GM03348 (cell line): Measurements from ENCODE around the gene RNF220.
"Not testable (repeated sequence)": the region's sequence is repeated elsewhere in the genome, so short reads cannot be mapped to it uniquely, and the experiment has no call there.

Source experiments
- DNase-seq: peaks from one replicate; pipeline ENCODE4 v3.0.0; 2012; ENCODE audit warnings: low spot score

Gene RNF220

DNA sequence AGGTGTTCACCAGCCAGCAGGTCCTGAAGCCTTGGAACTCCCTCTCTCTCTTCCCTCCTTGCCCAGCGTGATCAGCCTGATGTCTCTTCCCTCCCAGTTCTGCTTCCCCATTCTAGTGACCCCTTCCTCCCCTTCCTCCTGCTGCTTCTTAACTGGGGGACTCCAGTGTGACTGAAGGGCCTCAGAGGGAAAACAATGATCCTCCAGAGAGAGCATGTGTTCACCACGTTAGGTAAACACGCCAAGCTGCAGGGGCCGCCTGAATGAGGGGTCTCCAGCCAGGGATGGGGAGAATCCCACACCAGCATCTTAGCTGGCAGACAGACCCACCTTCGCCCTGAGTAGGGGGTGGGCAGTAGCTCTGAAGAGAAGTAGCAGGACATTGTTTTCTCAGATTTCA is 144.5 kb downstream of the RNF220 start:
- DNase-seq = no peak

DNA sequence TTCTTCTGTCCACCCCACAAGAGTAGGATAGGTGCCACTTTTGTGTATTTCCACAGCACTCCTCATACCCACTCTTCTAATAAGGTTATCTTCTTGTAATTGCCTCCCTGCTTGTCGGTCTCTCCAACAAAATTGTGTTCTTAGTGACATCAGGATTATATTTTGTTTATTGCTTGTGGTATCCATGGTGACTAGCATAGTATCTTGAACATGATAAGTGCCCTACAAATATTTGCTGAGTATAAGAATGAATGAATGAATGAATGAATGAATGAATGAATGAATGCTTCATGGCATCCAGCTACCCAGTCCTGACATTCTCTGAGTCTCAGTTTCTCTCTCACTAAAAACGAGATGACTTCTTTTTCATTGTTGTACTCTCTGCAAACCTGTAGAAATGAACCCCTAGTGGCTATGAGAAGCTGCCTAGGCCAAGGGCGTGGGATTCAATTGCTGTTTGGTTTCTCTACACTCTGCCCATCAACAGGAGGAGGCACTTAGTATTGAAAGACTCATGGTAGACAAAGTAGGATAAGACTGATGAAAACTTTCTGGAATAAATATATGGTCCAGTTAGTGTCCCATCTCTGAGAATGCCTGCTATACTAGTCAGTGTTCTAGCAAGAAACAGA is 148.2 kb downstream of the RNF220 start:
- no peak for DNase-seq

GRCh38 chr1:44553771-44554170 is 148.7 kb downstream of the RNF220 start:
- peak; percentile 83 for DNase-seq

DNA sequence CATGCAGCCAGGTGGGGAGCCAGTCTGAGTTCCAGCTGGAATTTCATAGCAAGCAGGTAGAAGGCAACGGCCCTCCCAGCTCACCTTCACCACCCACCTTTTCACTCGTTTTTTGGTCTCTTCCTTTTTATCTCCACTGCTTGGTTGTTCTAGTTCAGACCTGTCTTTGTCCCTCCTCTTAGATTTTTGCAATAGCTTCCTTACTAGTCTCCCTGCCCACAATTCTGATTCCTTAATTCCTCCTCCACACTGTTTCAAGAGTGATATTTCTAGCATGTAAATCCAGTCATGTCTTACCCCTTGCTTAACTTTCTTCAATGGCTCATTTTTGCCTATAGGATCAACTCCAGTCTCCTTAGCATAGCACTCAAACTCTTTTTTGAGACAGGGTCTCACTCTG is 149.7 kb downstream of the RNF220 start:
- no peak for DNase-seq

DNA sequence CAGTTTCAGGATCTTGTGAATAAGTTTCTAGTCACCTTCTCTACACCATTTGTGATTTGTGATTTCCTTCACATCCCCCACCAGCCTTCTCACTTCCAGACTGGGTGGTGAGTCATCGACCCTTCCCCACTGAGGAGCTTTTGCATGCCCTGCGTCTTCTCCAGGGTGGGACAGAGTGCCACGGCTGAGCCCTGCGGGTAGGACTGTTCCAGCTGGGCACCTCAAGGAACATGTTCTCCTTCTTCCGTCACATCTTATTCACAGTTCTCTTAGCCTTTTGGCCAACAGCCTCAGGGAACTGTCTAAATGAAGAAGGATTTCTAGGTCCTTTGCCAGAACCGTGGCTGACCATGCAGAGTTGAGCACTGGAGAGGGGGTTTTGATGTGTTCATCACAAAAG is 152.7 kb downstream of the RNF220 start:
- no peak for DNase-seq

GRCh38 chr1:44558883-44559282 is 153.8 kb downstream of the RNF220 start:
- DNase-seq = no peak

GRCh38 chr1:44559330-44559729 is 154.3 kb downstream of the RNF220 start:
- DNase-seq = no peak

- DNase-seq = no peak
Observed at GRCh38 chr1:44559913-44560312, 154.9 kb downstream of the RNF220 start.

DNA sequence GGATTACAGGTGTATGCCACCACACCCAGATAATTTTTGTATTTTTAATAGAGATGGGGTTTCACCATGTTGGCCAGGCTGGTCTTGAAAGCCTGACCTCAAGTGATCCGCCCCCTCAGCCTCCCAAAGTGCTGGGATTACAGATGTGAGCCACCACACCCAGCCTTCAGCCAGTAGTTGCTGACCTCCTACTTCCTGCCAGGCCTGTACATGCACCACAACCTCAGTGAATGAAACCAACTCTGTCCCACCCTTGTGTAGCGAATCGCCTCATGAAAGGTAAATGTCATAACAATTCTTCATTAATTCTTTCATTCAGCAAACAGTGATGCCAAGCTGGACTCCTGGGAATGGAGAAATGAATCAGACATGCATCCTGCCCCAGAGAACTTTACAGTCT is 155.6 kb downstream of the RNF220 start:
- not testable (repeated sequence) for DNase-seq

- no peak for DNase-seq
Observed at GRCh38 chr1:44565259-44565750, 160.2 kb downstream of the RNF220 start.

DNA sequence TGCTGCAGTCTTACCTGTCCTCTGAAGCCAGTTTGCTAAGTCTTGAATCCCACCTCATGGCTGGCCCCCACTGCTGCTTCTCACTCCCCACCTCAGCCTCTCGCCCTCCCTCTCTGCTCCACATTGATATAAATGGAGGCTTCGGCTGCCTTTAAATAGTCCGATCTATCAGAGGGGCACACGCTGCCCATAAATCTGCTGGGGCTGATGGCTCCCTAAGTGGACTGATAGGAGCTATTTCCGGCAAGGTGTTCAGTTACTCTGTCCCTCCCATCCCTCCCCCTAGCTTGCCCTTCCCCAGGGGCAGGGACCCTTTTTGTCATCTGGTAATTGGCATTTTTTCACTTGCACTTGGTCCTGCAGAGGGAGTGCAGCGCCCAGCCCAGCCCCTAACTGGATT is 160.8 kb downstream of the RNF220 start:
- no peak for DNase-seq

- no peak for DNase-seq
Observed at GRCh38 chr1:44566281-44567046, 161.4 kb downstream of the RNF220 start.

- no peak for DNase-seq
Observed at GRCh38 chr1:44568128-44568900, 163.3 kb downstream of the RNF220 start.

DNA sequence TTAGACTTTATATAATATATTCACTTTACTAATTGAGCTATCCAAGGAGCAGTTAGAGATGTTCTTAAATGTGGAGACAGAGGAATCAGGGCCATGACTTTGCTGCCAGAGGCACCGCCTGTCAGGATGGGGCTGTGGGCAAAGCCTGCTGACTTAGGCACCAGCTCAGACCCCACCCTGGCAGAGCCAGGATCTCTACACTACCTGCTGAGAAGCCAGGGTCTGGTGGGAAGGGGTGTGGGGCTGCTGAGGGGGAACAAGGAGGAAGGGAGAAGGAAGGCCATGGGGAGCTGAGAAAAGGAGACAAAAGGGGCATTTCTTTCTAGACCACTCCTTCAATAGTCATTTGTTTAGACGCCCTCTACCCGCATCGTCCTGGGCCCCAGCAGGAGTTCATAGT is 164.4 kb downstream of the RNF220 start:
- no peak for DNase-seq

DNA sequence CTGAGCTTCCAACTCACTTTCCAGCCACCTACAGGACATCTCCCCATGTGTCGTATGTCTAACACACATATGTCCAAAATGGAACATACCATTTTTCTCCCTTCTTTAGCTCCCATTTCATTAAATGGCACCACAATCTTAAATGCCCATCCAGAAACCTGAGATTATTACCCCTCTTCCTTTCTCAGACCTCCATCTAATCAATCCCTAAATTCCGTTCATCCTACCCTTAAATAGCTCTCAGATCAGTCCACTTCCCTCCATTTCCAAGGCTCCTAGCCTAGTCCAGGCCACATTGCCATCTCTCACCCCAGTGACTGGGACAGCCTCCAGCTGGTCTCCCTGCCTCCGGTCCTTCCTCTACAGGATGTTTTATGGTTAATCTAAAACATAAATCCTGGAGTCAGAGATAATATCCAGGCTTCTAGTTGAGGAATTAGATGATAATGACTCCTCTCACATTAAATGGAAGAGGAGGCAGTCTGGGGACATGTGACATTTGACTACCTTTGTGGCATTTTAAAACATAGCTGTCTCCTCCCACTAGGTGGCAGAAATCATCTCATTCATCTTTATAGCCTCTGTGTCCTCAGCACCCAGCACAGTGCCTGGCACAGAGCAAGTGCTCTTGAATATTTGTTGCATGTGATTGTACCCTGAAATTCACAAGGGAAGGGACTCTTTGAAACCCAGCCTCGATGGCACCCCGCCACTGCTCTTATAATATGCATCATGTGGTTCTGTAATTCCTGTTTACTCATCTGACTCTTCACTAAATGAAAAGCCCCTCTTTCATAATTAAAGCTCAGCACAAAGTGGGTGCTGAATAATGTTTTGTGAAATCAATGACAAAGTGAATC is 166.9 kb downstream of the RNF220 start:
- DNase-seq = no peak

DNA sequence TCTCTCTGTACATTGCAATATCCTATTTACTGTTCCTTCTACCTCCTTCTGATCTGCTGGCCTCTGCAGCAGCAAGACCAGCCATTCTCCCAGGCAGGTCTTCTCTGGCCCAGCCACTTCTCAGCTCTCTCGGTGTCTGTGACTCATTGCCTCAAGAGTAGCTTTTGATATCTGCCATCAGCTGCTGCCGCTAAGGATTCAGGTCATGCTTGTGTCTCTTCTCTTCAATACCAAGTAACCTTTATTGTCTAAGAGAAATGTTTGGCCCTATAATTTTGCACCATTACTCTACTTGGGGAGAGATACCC is 167.5 kb downstream of the RNF220 start:
- no peak for DNase-seq

DNA sequence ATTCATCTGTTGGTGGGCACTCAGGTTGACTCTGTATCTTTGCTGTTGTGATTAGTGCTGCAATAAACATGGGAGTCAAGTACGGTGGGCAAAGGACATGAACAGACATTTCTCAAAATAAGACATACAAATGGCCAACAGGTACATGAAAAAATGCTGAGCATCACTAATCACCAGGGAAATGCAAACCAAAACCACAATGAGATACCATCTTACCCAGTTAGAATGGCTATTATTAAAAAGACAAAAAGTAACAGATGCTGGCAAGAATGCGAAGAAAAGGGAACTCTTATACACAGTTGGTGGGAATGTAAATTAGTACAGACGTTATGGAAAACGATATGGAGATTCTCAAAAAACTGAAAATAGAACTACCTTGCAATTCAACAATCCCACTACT is 170.3 kb downstream of the RNF220 start:
- no peak for DNase-seq

DNA sequence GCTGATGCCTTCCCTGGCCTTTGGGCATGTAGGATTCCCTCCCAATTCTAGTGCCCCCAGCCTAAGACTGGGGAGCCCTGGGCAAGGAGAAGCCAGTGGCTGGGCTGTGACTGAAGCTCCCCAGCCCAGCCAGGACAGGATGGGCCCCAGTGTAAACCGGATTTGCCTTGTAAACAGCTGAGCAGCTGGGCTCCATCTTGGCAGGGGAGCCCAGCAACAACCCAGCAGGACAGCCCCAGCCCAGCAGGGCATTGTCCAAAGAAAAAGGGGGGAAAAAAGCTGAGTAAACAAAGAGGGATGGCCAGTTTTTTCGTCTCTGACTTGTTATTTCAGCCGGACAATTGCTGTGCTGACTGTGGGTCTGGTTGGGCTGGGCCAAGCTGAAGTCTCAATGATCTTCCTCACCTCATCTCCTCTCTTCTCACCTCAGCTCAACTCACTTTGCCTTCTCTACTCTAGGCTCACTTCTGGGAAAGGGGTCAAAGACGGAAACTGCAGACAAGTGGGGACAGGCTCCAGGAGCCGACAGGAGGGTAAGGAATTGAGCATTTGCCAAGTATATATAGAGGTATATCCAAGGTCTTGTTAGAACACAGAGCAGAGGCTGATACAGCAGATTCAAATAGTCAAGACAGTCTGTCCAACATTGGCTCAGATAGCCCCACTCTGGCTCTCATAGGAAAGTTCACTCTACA is 171.5 kb downstream of the RNF220 start:
- no peak for DNase-seq

GRCh38 chr1:44581205-44581604 is 176.2 kb downstream of the RNF220 start:
- DNase-seq = no peak

GRCh38 chr1:44584167-44584566 is 179.1 kb downstream of the RNF220 start:
- DNase-seq = no peak

DNA sequence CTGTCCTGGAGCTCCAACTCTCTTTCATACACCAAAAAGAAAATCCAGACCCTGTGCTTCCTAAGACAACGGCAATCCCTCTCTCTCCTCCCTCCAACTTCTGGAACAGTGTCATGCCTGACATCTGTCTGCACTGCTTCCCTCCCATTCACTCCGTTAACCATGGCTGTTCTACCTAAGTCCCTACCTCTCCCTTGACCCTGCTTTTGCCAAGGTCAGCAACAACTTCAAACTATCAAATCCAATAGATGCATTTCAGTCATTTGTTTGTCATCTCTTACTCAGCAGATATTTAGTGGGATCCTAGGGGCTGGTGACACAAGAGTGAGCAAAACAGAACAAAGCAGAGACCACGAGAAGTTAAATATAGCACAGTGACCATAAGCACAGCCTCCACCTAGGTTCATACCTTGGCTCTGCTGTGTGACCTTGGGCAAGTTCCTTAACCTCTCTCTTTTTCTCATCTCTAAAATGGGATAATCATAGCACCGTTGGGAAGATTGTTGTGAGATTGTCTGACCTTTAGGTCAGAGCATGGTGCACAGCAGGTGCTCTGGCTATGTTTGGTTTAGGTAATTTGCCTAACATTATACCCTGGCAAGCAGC is 180.4 kb downstream of the RNF220 start:
- DNase-seq = no peak
